ENCODE data around the gene CTNNA3.

CTNNA3 gene

DNA sequence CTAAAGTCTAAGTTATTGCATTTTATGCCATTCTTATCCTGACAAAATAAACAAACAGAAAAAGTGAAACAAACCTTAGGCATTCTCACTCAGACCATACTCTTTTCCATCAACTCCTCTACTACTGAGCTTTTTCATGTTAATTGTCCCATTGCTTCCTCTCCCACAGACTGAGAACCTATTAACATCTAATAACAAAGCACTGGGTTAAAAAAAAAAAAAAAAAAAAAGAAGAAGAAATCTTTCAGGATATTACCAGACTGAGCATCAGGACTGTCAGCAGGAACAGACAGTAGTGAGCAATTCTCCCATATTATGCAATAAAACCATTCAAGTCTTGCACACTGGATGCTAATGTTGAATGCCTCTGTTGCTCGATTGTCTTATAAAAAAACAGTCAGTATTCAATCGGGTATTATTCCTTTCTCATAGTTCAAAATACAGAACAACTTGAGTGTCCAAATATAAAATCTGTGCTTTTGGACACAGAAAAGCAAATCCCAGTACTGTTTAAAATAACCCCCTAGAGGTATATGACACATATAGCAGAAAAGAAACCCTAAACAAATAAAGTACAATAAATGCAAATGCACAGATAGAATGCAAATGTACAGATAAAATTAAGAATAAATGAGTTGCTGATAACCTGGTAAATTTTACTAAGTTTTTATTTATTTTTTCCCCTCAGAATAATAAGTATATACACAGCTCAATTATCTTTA, 1301.5 kb downstream of the CTNNA3 start:
- in situ Hi-C loops (cut with MboI; ENCODE audit: low sequenced_read_pairs, unreplicated experiment), result no loop called here
- no peak for DNase-seq (ENCODE audit: low spot score)
- TF ChIP-seq CTCF (IDR thresholded peaks at IDR 0.05; ENCODE audit: borderline replicate concordance, control extremely low read depth, extremely low read depth, insufficient read depth, missing control alignments), result no peak

GRCh38 chr10:66390926-66391325, 1305.1 kb downstream of the CTNNA3 start:
- in situ Hi-C loops (cut with MboI; ENCODE audit: low sequenced_read_pairs, unreplicated experiment), result no loop called here
- no peak for TF ChIP-seq CTCF (IDR thresholded peaks at IDR 0.05; ENCODE audit: borderline replicate concordance, control extremely low read depth, extremely low read depth, insufficient read depth, missing control alignments)
- DNase-seq (ENCODE audit: low spot score), result no peak

GRCh38 chr10:66381045-66381444, 1315.0 kb downstream of the CTNNA3 start:
- TF ChIP-seq CTCF (IDR thresholded peaks at IDR 0.05; ENCODE audit: borderline replicate concordance, control extremely low read depth, extremely low read depth, insufficient read depth, missing control alignments), result no peak
- no peak for DNase-seq (ENCODE audit: low spot score)
- in situ Hi-C loops (cut with MboI; ENCODE audit: low sequenced_read_pairs, unreplicated experiment), result no loop called here

DNA sequence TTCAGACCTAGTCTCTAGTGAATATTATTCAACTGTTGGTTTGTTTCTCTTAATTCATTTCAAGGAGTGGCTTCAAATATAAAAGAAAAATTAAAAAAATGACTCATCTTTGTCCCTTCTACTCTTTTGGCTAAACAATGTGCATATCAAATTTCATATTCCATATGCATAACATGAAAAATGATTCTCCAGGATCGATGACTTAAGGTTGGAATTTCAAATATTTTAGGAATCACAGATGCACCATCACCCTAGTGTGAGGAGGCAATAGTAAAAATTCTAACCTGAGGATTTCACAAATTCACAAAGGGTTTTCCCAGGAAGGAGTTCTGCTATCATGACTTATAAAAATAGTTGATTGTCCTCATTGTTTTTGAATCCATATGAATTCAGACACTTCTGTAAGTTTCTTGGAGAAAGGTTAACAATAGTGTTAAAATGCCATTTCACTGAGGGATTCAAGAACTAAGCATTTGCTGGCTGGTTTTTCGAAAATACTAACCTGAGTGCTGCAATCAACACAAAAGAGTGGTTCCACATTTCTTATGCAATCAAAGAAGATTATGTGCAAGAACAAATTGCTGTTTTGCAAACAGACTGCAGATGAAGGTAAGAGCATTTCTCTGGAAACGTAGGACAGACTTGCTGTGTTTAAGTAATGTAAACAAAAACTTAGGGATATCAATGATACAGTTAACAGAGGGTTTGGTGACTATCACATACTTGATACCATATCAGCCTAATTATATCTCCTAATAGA, 1317.7 kb downstream of the CTNNA3 start:
- TF ChIP-seq CTCF (IDR thresholded peaks at IDR 0.05; ENCODE audit: borderline replicate concordance, control extremely low read depth, extremely low read depth, insufficient read depth, missing control alignments), result no peak
- no peak for DNase-seq (ENCODE audit: low spot score)
- in situ Hi-C loops (cut with MboI; ENCODE audit: low sequenced_read_pairs, unreplicated experiment), result no loop called here

GRCh38 chr10:66368146-66368545, 1327.8 kb downstream of the CTNNA3 start:
- no peak for TF ChIP-seq CTCF (IDR thresholded peaks at IDR 0.05; ENCODE audit: borderline replicate concordance, control extremely low read depth, extremely low read depth, insufficient read depth, missing control alignments)
- no peak for DNase-seq (ENCODE audit: low spot score)
- in situ Hi-C loops (cut with MboI; ENCODE audit: low sequenced_read_pairs, unreplicated experiment), result no loop called here

- in situ Hi-C loops (cut with MboI; ENCODE audit: low sequenced_read_pairs, unreplicated experiment), result no loop called here
- no peak for TF ChIP-seq CTCF (IDR thresholded peaks at IDR 0.05; ENCODE audit: borderline replicate concordance, control extremely low read depth, extremely low read depth, insufficient read depth, missing control alignments)
- no peak for DNase-seq (ENCODE audit: low spot score)
Measured at GRCh38 chr10:66366163-66366562, 1329.8 kb downstream of the CTNNA3 start.

All from GM13976 (cell line).